ENCODE measurements around the gene RNF8.

GRCh38 chr6:37372116-37372515 lies 18.3 kb downstream of the RNF8 start:
- TF ChIP-seq TAF1 (IDR thresholded peaks at IDR 0.05; ENCODE audit: low read depth, low read length) (no peak), POLR2A (IDR thresholded peaks at IDR 0.05; ENCODE audit: low read depth, low read length) (no peak), POLR2AphosphoS5 (IDR thresholded peaks at IDR 0.05; ENCODE audit: low read depth, low read length) (no peak), SPI1 (IDR thresholded peaks at IDR 0.05; ENCODE audit: low read depth, low read length) (no peak), PAX5 (IDR thresholded peaks at IDR 0.05; ENCODE audit: insufficient read depth, low read length, severe bottlenecking) (no peak)
